ENCODE data around the gene FAM107B. TPM values are rescaled to one million over a fixed set of nuclear protein-coding genes. Genes with fewer than 3 reads are reported as not detected.

The FAM107B gene
- total RNA-seq, 3 donors from 2014 or later, result 30.8 to 56.1 (median 51.8) TPM

DNA sequence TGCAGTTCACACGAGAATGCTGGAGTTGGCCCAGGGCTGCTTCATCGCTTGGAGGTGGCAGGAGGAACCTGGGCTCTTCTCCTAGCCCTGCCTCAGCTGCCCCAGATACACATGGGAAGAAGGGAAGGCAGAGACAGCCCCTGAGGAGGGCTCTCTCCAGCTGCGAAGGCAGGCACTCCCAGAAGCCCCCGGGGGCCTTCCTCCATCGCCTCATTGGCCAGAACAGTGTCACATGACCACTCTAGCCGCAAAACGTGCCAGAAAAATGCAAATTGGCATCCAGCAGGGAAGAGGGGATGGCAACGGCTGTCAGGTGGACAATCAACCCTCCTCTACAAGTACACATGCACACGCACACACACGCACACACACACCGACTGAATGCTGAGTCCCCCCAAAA lies 226.2 kb downstream of the FAM107B start:
- Histone ChIP-seq H3K36me3 (no peaks in the 10 kb centered on the region), H3K4me1 (no peaks in the 10 kb centered on the region), H3K4me3 (no peak overlapping the region), H3K9me3 (no peaks in the 10 kb centered on the region), H3K27ac (no peak overlapping the region), H3K27me3 (no peaks in the 10 kb centered on the region)
- TF ChIP-seq POLR2AphosphoS5 (IDR thresholded peaks at IDR 0.05) (no peak), POLR2A (IDR thresholded peaks at IDR 0.05) (no peak)
- TF ChIP-seq, protein P1, sequence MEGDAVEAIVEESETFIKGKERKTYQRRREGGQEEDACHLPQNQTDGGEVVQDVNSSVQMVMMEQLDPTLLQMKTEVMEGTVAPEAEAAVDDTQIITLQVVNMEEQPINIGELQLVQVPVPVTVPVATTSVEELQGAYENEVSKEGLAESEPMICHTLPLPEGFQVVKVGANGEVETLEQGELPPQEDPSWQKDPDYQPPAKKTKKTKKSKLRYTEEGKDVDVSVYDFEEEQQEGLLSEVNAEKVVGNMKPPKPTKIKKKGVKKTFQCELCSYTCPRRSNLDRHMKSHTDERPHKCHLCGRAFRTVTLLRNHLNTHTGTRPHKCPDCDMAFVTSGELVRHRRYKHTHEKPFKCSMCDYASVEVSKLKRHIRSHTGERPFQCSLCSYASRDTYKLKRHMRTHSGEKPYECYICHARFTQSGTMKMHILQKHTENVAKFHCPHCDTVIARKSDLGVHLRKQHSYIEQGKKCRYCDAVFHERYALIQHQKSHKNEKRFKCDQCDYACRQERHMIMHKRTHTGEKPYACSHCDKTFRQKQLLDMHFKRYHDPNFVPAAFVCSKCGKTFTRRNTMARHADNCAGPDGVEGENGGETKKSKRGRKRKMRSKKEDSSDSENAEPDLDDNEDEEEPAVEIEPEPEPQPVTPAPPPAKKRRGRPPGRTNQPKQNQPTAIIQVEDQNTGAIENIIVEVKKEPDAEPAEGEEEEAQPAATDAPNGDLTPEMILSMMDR (IDR thresholded peaks at IDR 0.05), result no peak
- intact Hi-C loops (cut with DNase I; ENCODE audit: low total_unique reads), result no loop called here
- DNase-seq (ENCODE audit: low spot score in 2 of 2), result no peak

DNA sequence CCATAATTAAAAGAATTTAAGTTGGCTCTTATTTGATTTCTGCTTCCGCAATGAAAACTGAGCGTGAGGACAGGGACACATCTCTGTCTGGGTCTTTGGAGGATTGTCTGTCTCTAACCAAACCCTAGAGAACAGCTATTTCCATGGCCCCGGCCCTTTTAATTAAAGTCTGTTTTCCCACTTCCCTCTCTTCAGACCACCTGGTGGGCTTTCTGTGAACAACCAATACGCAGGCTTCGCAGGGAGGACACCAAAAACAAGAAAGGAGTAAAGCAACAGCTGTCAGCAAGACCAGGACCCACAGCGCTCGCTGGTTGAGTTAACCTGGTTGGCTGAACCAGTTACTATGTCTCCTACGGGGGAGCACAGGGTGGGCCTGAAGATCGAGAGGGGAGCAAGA lies 226.9 kb downstream of the FAM107B start:
- no peak for TF ChIP-seq POLR2A (IDR thresholded peaks at IDR 0.05)
- TF ChIP-seq POLR2AphosphoS5 (IDR thresholded peaks at IDR 0.05), result no peak
- TF ChIP-seq, protein P1 (IDR thresholded peaks at IDR 0.05), result no peak
- H3K4me3 ChIP-seq, result no peak overlapping the region
- intact Hi-C loops (cut with DNase I; ENCODE audit: low total_unique reads), result no loop called here
- no peaks in the 10 kb centered on the region for H3K27me3 ChIP-seq
- no peaks in the 10 kb centered on the region for H3K9me3 ChIP-seq
- no peaks in the 10 kb centered on the region for H3K36me3 ChIP-seq
- no peak overlapping the region for H3K27ac ChIP-seq
- no peaks in the 10 kb centered on the region for H3K4me1 ChIP-seq
- DNase-seq (ENCODE audit: low spot score in 2 of 2), result no peak

DNA sequence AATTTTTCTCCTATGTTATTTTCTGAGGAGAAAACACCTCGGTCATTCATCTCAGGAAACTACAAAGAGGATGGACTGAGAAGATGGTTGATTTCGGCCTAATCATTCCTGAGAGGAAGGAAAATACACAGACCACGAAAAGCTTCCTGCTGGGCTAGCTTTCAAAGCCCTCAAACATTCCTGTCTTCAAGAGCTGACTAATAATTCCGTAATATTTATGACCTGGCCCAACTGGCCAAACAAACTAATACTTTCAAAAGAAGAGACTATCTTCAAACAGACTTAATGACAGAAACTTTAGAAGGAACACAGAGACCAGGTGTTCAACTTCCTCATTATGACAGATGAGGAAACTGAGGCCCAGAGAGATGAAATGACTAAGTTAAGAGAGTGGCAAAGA lies 228.9 kb downstream of the FAM107B start:
- no peaks in the 10 kb centered on the region for H3K9me3 ChIP-seq
- no peaks in the 10 kb centered on the region for H3K27me3 ChIP-seq
- DNase-seq (ENCODE audit: low spot score in 2 of 2), result no peak
- intact Hi-C loops (cut with DNase I; ENCODE audit: low total_unique reads), result no loop called here
- TF ChIP-seq POLR2A (IDR thresholded peaks at IDR 0.05) (no peak), POLR2AphosphoS5 (IDR thresholded peaks at IDR 0.05) (no peak)
- TF ChIP-seq, protein P1 (IDR thresholded peaks at IDR 0.05), result no peak
- no peak overlapping the region for H3K4me3 ChIP-seq
- H3K4me1 ChIP-seq, result no peaks in the 10 kb centered on the region
- peak overlapping the region; percentile 50 to 56 for H3K27ac ChIP-seq
- no peaks in the 10 kb centered on the region for H3K36me3 ChIP-seq

DNA sequence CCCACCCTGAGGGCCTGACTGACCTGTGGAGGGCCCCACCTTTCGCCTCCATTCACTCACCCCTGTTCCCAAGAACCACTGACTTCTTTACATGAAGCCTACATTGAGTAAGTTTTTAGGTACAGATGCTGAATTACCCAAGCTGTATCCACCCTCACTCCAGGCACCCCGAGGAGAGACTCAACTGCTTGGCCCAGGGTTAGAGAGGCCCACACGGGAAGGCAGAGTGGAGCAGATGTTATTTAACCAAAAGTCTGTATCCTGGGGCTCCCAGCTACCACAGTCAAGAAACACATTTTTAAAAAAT lies 230.8 kb downstream of the FAM107B start:
- Histone ChIP-seq H3K36me3 (no peaks in the 10 kb centered on the region), H3K27me3 (no peaks in the 10 kb centered on the region), H3K4me1 (no peaks in the 10 kb centered on the region), H3K27ac (peak overlapping the region in 1 of 2 donors; percentile 20), H3K9me3 (no peaks in the 10 kb centered on the region), H3K4me3 (no peak overlapping the region)
- intact Hi-C loops (cut with DNase I; ENCODE audit: low total_unique reads), result no loop called here
- TF ChIP-seq, protein P1 (IDR thresholded peaks at IDR 0.05), result no peak
- TF ChIP-seq POLR2AphosphoS5 (IDR thresholded peaks at IDR 0.05) (no peak), POLR2A (IDR thresholded peaks at IDR 0.05) (no peak)
- DNase-seq (ENCODE audit: low spot score in 2 of 2), result no peak

DNA sequence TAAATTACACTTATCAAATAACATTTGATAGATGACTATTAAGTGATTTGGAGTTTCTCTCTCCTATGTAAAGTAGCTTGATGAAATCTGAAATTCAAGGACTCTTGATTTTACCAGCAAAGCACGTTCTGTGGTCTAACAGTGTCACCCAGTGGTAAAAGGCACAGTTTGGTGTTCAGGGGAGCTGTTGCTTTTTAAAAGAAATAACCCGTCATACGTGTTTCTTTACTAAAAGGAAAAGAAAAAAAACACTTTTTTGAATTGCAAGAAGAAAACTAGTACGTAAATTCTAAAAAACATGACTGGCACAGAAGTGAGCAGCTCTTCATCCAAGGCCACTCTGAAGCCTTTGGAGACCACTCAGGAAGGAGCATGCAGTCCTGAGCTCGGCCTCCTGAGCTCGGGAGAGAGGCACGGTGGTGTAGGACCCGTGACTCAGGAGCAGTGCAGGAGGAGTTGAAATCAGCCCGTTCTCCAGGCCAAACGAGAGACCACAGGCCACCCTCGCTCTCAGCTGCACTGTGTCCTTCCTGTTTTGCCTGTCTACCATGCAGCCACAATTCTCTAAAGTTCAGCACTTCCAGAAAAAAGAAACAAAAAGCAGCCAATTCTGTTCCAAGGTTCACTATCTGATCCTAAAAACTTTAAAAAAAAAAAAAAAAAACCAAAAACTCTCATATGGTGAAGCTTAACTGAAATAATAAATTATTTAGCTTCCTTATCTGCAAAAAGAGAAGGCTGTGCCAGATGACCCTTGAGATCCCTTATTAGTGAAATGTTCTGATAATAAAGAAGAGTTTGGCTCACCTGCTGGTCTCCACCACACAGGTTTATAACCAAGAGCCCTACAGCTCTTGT lies 231.4 kb downstream of the FAM107B start:
- no peak for DNase-seq (ENCODE audit: low spot score in 2 of 2)
- no peaks in the 10 kb centered on the region for H3K4me1 ChIP-seq
- H3K9me3 ChIP-seq, result no peaks in the 10 kb centered on the region
- peak overlapping the region in 1 of 3 donors; percentile 12 for H3K4me3 ChIP-seq
- no peak for TF ChIP-seq POLR2AphosphoS5 (IDR thresholded peaks at IDR 0.05)
- H3K27me3 ChIP-seq, result no peaks in the 10 kb centered on the region
- intact Hi-C loops (cut with DNase I; ENCODE audit: low total_unique reads), result no loop called here
- no peaks in the 10 kb centered on the region for H3K36me3 ChIP-seq
- peak overlapping the region in 1 of 2 donors; percentile 20 for H3K27ac ChIP-seq

Data from breast epithelium (tissue), 4 donors.